ENCODE results near the gene SEMA4A. TPM values are rescaled to one million over a fixed set of nuclear protein-coding genes. Genes with fewer than 3 reads are reported as not detected.

The SEMA4A gene
- total and polyA plus RNA-seq, 9 of the 15 experiments (the other 6 are each of a cell fraction or from before 2014, with no cell fraction given), result 0.04 to 1.7 (median 0.45) TPM

DNA sequence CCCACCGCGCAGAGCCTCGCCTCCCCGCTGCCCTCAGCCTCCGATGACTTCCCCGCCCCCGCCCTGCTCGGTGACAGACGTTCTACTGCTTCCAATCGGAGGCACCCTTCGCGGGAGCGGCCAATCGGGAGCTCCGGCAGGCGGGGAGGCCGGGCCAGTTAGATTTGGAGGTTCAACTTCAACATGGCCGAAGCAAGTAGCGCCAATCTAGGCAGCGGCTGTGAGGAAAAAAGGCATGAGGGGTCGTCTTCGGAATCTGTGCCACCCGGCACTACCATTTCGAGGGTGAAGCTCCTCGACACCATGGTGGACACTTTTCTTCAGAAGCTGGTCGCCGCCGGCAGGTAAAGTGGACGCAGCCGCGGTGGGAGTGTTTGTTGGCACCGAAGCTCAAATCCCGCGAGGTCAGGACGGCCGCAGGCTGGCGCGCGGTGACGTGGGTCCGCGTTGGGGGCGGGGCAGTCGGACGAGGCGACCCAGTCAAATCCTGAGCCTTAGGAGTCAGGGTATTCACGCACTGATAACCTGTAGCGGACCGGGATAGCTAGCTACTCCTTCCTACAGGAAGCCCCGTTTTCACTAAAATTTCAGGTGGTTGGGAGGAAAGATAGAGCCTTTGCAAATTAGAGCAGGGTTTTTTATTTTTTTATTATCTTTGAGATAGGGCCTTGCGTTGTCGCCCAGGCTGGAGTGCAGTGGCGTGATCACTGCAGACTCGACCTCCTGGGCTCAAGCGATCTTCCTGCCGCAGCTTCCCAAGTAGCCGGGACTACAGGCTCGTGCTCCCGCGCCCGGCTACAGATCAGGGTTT, 59.7 kb downstream of the SEMA4A start, which contains the start of gene PMF1 (continued):
- TF ChIP-seq ZNF444 (CRISPR knock-in tag; IDR thresholded peaks at IDR 0.05), result no peak
- TF ChIP-seq HDAC2 (IDR thresholded peaks at IDR 0.05), result no peak; the same call in 1 of the 2 replicates
- TF ChIP-seq NFRKB (IDR thresholded peaks at IDR 0.05; ENCODE audit: low read depth), result peak; percentile 95
- TF ChIP-seq, protein P1, sequence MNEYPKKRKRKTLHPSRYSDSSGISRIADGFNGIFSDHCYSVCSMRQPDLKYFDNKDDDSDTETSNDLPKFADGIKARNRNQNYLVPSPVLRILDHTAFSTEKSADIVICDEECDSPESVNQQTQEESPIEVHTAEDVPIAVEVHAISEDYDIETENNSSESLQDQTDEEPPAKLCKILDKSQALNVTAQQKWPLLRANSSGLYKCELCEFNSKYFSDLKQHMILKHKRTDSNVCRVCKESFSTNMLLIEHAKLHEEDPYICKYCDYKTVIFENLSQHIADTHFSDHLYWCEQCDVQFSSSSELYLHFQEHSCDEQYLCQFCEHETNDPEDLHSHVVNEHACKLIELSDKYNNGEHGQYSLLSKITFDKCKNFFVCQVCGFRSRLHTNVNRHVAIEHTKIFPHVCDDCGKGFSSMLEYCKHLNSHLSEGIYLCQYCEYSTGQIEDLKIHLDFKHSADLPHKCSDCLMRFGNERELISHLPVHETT (CRISPR knock-in tag; conservative IDR thresholded peaks at IDR 0.05 in 1 of 2, IDR thresholded peaks at IDR 0.05 in 1 of 2), result peak in 1 of 2 experiments; percentile 28; a peak in 1 of 4 replicates
- TF ChIP-seq, protein P2, sequence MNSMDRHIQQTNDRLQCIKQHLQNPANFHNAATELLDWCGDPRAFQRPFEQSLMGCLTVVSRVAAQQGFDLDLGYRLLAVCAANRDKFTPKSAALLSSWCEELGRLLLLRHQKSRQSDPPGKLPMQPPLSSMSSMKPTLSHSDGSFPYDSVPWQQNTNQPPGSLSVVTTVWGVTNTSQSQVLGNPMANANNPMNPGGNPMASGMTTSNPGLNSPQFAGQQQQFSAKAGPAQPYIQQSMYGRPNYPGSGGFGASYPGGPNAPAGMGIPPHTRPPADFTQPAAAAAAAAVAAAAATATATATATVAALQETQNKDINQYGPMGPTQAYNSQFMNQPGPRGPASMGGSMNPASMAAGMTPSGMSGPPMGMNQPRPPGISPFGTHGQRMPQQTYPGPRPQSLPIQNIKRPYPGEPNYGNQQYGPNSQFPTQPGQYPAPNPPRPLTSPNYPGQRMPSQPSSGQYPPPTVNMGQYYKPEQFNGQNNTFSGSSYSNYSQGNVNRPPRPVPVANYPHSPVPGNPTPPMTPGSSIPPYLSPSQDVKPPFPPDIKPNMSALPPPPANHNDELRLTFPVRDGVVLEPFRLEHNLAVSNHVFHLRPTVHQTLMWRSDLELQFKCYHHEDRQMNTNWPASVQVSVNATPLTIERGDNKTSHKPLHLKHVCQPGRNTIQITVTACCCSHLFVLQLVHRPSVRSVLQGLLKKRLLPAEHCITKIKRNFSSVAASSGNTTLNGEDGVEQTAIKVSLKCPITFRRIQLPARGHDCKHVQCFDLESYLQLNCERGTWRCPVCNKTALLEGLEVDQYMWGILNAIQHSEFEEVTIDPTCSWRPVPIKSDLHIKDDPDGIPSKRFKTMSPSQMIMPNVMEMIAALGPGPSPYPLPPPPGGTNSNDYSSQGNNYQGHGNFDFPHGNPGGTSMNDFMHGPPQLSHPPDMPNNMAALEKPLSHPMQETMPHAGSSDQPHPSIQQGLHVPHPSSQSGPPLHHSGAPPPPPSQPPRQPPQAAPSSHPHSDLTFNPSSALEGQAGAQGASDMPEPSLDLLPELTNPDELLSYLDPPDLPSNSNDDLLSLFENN (IDR thresholded peaks at IDR 0.05; ENCODE audit: low read depth in 2 of 2, low read length in 2 of 2), result no peak
- TF ChIP-seq CC2D1A (IDR thresholded peaks at IDR 0.05), result no peak
- no peak for TF ChIP-seq GTF2A2 (tag; IDR thresholded peaks at IDR 0.05)
- TF ChIP-seq ZNF584 (CRISPR knock-in tag; IDR thresholded peaks at IDR 0.05; ENCODE audit: low read depth), result no peak
- TF ChIP-seq SRSF1 (IDR thresholded peaks at IDR 0.05; ENCODE audit: low read depth, low read length), result no peak
- TF ChIP-seq SRF (CRISPR knock-in tag; IDR thresholded peaks at IDR 0.05), result no peak; a peak in 1 of 4 replicates
- no peak for TF ChIP-seq ZNF146 (CRISPR knock-in tag; IDR thresholded peaks at IDR 0.05; ENCODE audit: unreplicated experiment)
- TF ChIP-seq, protein P3, sequence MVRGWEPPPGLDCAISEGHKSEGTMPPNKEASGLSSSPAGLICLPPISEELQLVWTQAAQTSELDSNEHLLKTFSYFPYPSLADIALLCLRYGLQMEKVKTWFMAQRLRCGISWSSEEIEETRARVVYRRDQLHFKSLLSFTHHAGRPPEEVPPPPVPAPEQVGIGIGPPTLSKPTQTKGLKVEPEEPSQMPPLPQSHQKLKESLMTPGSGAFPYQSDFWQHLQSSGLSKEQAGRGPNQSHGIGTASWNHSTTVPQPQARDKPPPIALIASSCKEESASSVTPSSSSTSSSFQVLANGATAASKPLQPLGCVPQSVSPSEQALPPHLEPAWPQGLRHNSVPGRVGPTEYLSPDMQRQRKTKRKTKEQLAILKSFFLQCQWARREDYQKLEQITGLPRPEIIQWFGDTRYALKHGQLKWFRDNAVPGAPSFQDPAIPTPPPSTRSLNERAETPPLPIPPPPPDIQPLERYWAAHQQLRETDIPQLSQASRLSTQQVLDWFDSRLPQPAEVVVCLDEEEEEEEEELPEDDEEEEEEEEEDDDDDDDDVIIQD (CRISPR knock-in tag; IDR thresholded peaks at IDR 0.05), result no peak
- TF ChIP-seq SIX5 (IDR thresholded peaks at IDR 0.05; ENCODE audit: borderline replicate concordance in 1 of 2, insufficient read depth in 1 of 2, low read depth in 1 of 2, low read length in 2 of 2), result no peak; a peak in 1 of 4 replicates
- no peak for TF ChIP-seq HNRNPL (IDR thresholded peaks at IDR 0.05; ENCODE audit: low read depth, low read length)
- peak; percentile 78 to 98 (median 93) for TF ChIP-seq YY1 (IDR thresholded peaks at IDR 0.05; ENCODE audit: borderline replicate concordance in 1 of 3, control insufficient read depth in 1 of 3, extremely low read depth in 1 of 3, insufficient read depth in 3 of 3, insufficient read length in 1 of 3, insufficient replicate concordance in 2 of 3, low read depth in 1 of 3, low read length in 2 of 3)
- no peak for TF ChIP-seq FOXA3 (CRISPR knock-in tag; conservative IDR thresholded peaks at IDR 0.05 in 1 of 2, IDR thresholded peaks at IDR 0.05 in 1 of 2)
- no peak for TF ChIP-seq TFAM (CRISPR knock-in tag; conservative IDR thresholded peaks at IDR 0.05)
- no peak for TF ChIP-seq TCF7L2 (IDR thresholded peaks at IDR 0.05; ENCODE audit: low read depth, low read length)
- TF ChIP-seq SNRNP70 (optimal IDR thresholded peaks at IDR 0.05; ENCODE audit: low read depth, low read length), result no peak
- no peak for TF ChIP-seq EP300 (IDR thresholded peaks at IDR 0.05; ENCODE audit: low read length)
